HepG2 (cell line): ENCODE measurements around the gene ZNF648. TPM values are rescaled to one million over a fixed set of nuclear protein-coding genes. Genes with fewer than 3 reads are reported as not detected.

Source experiments
- ATAC-seq: fragments of 200-7000 bp; cut with Tn5 transposase; 3 replicates; pipeline ENCODE4 v1.9.1; 2020; ENCODE audit warnings: mild to moderate bottlenecking, moderate library complexity
- BruUV-seq: library from RNA; stranded (reverse); fragments of 400-500 nt; replicated peaks from 2 replicates; lab custom pipeline; 2021; lab: Mats Ljungman, UMichigan
- CTCF ChIA-PET: fragments of 300-600 bp; formaldehyde crosslinking; extraction: SDS; loops from one replicate; lab custom pipeline; 2021; ENCODE audit warnings: low total read pairs, inconsistent platforms, low intra/inter-chr PET ratio; lab: Yijun Ruan, JAX
- POLR2A ChIA-PET: fragments of 350-600 bp; sonication (Branson Sonifier 250); formaldehyde crosslinking; loops from one replicate; lab custom pipeline; 2020; ENCODE audit warnings: antibody characterized with exemption, inconsistent platforms; lab: Yijun Ruan, JAX
- DNase-seq: peaks from one replicate; pipeline ENCODE4 v3.0.0-alpha.2; 2015; ENCODE audit warnings: low spot score
- FAIRE-seq: peaks from 3 replicates; lab custom pipeline; 2011; peaks lifted over from hg19 to GRCh38; lab: Jason Lieb, UNC
- H2AFZ ChIP-seq: one replicate; pipeline ENCODE4 v1.6.1; 2011; ENCODE audit warnings: low read length, inconsistent platforms
- H3K27ac ChIP-seq: fragments of 300-600 bp; 3 replicates; pipeline ENCODE4 v1.8.0; 2011; ENCODE audit warnings: mixed run types, mild to moderate bottlenecking, mixed read lengths, low read length, inconsistent platforms; ENCODE audit not compliant: insufficient read depth; ENCODE audit errors: extremely low read length
- H3K27me3 ChIP-seq, 2 experiments: fragments of 200-600 bp in 1 of 2; 2 replicates in 1 of 2; 3 replicates in 1 of 2; pipeline versions ENCODE4 v1.6.0 to v1.8.0; 2011; ENCODE audit warnings: low read length in 2 of 2, mild to moderate bottlenecking in 2 of 2, moderate library complexity in 2 of 2, inconsistent platforms in 1 of 2; ENCODE audit not compliant: insufficient read depth in 2 of 2, control insufficient read depth in 1 of 2
- H3K36me3 ChIP-seq, 2 experiments: fragments of 200-600 bp in 1 of 2; replicated peaks in 1 of 2; 2 replicates in 1 of 2; 3 replicates in 1 of 2; pipeline versions ENCODE4 v1.5.1 to v1.8.0; 2011; ENCODE audit warnings: low read length in 2 of 2, inconsistent platforms in 1 of 2; ENCODE audit not compliant: insufficient read depth in 2 of 2, control insufficient read depth in 1 of 2
- H3K4me1 ChIP-seq: 2 replicates; pipeline ENCODE4 v1.5.1; 2012; ENCODE audit warnings: low read length, inconsistent platforms; ENCODE audit not compliant: insufficient read depth
- H3K4me2 ChIP-seq: 2 replicates; pipeline ENCODE4 v1.6.0; 2011; ENCODE audit warnings: low read depth, low read length, inconsistent platforms
- H3K4me3 ChIP-seq, 3 experiments: fragments of 200-600 bp in 1 of 3; sonication (generic), shearing (Covaris generic) in 1 of 3; replicated peaks in 1 of 3; 2 replicates each; pipeline ENCODE4 v1.5.1; 2011 to 2016; ENCODE audit warnings: low read length in 3 of 3, inconsistent platforms in 2 of 3, low read depth in 2 of 3, mild to moderate bottlenecking in 2 of 3, control low read depth in 1 of 3, mixed read lengths in 1 of 3; ENCODE audit not compliant: insufficient read depth in 1 of 3
- H3K79me2 ChIP-seq: one replicate; pipeline ENCODE4 v1.6.1; 2011; ENCODE audit warnings: low read length, inconsistent platforms; ENCODE audit not compliant: insufficient read depth
- H3K9ac ChIP-seq: 2 replicates; pipeline ENCODE4 v1.6.0; 2011; ENCODE audit warnings: mild to moderate bottlenecking, low read depth, low read length, inconsistent platforms; ENCODE audit not compliant: insufficient read depth
- H3K9me3 ChIP-seq: 2 replicates; pipeline ENCODE4 v1.5.1; 2012; ENCODE audit warnings: mild to moderate bottlenecking, low read length
- H4K20me1 ChIP-seq: 2 replicates; pipeline ENCODE4 v1.6.0; 2011; ENCODE audit warnings: inconsistent platforms, mild to moderate bottlenecking, low read length, moderate library complexity; ENCODE audit not compliant: insufficient read depth
- FLYWCH1 ChIP-seq: sonication (generic); formaldehyde crosslinking; IDR thresholded peaks from 2 replicates; pipeline ENCODE4 v1.8.1; 2023; ENCODE audit warnings: mild to moderate bottlenecking, missing genetic modification reagents
- GABPB1 ChIP-seq: IDR thresholded peaks from 2 replicates; pipeline ENCODE4 v1.6.1; 2016; ENCODE audit warnings: mild to moderate bottlenecking, missing genetic modification reagents, moderate library complexity, missing compliant biosample characterization
- HMG20A ChIP-seq: IDR thresholded peaks from 2 replicates; pipeline ENCODE4 v1.6.1; 2016; ENCODE audit warnings: borderline replicate concordance
- JARID2 ChIP-seq: sonication (generic); formaldehyde crosslinking; IDR thresholded peaks from 2 replicates; pipeline ENCODE4 v1.8.1; 2023; ENCODE audit warnings: missing genetic modification reagents, inconsistent platforms; ENCODE audit not compliant: insufficient replicate concordance
- RBAK ChIP-seq: sonication (generic); formaldehyde crosslinking; IDR thresholded peaks from 2 replicates; pipeline ENCODE4 v1.5.1; 2020; ENCODE audit warnings: mild to moderate bottlenecking, missing genetic modification reagents
- TARDBP ChIP-seq: sonication (generic); formaldehyde crosslinking; IDR thresholded peaks from 2 replicates; pipeline ENCODE4 v1.8.0; 2022; ENCODE audit warnings: mild to moderate bottlenecking, missing genetic modification reagents
- XBP1 ChIP-seq: sonication (generic); formaldehyde crosslinking; IDR thresholded peaks from 2 replicates; pipeline ENCODE4 v1.5.0; 2020; ENCODE audit warnings: missing genetic modification reagents
- ZNF24 ChIP-seq: fragments of 450-650 bp; IDR thresholded peaks from 2 replicates; pipeline ENCODE4 v1.6.1; 2017; ENCODE audit warnings: antibody characterized with exemption, mild to moderate bottlenecking
- ZNF605 ChIP-seq: sonication (generic); formaldehyde crosslinking; IDR thresholded peaks from 2 replicates; pipeline ENCODE4 v1.8.0; 2022; ENCODE audit warnings: mild to moderate bottlenecking, missing genetic modification reagents
- WGBS: methylation state at CpG from one replicate; pipeline ENCODE4 v1.1.6; 2017; ENCODE audit warnings: low lambda C conversion rate; 5-methylcytosine and 5-hydroxymethylcytosine counted together
- in situ Hi-C: cut with HindIII; loops from 2 replicates; pipeline ENCODE4 v1.10.0; 2017; ENCODE audit warnings: low pct_unique_long_range_greater_than_20kb; ENCODE audit not compliant: extremely low pct_ligation_motif_present
- intact Hi-C: fragments of 100-400 bp; cut with micrococcal nuclease; formaldehyde crosslinking; loops from one replicate; pipeline ENCODE4 v1.10.0; 2022; ENCODE audit not compliant: unreplicated experiment
- polyA plus RNA-seq, 8 experiments: library from polyadenylated mRNA; depleted of rRNA in 3 of 8; stranded (reverse) in 7 of 8; unstranded in 1 of 8; fragments of >200 nt; fragmentation: Illumina TruSeq in 4 of 8; extraction: Trizol in 4 of 8; gene quantifications; 2 replicates each; pipeline versions ENCODE4 v1.2.1 to v1.2.3, GENCODE V29; 2011 to 2016; ENCODE audit warnings: low read depth in 4 of 8, missing spikeins in 1 of 8, mixed read lengths in 1 of 8; ENCODE audit not compliant: insufficient read depth in 1 of 8
- total RNA-seq, 5 experiments: library from RNA; depleted of rRNA; stranded (reverse); fragments of >200 nt; fragmentation: Illumina TruSeq; extraction: Trizol; gene quantifications; 2 replicates each; pipeline ENCODE4 v1.2.3, GENCODE V29; 2016; ENCODE audit warnings: low read depth in 1 of 5
- TF ChIP-seq, protein P1 (sequence below): sonication (generic); formaldehyde crosslinking; IDR thresholded peaks from 2 replicates; pipeline ENCODE4 v1.4.0; 2020; ENCODE audit warnings: missing genetic modification reagents, borderline replicate concordance
- TF ChIP-seq, protein P2 (sequence below): sonication (generic); formaldehyde crosslinking; IDR thresholded peaks from 2 replicates; pipeline ENCODE4 v1.8.1; 2023; ENCODE audit warnings: mild to moderate bottlenecking, moderate library complexity, missing genetic modification reagents
- TF ChIP-seq, protein P3 (sequence below): sonication (generic); formaldehyde crosslinking; conservative IDR thresholded peaks from 2 replicates; pipeline ENCODE4 v1.8.0; 2022; ENCODE audit warnings: missing genetic modification reagents
- TF ChIP-seq, protein P4 (sequence below): sonication (generic); formaldehyde crosslinking; IDR thresholded peaks from 2 replicates; pipeline ENCODE4 v1.8.0; 2022; ENCODE audit warnings: missing genetic modification reagents, mild to moderate bottlenecking, moderate library complexity, borderline replicate concordance
- TF ChIP-seq, protein P5 (sequence below): sonication (generic); formaldehyde crosslinking; IDR thresholded peaks from 2 replicates; pipeline ENCODE4 v1.8.0; 2023; ENCODE audit warnings: mild to moderate bottlenecking, missing genetic modification reagents

The ZNF648 gene
- total and polyA plus RNA-seq, 2 of the 13 experiments (the other 11 are each of a cell fraction or from before 2014, with no cell fraction given) = 0.13 to 0.37 TPM

DNA sequence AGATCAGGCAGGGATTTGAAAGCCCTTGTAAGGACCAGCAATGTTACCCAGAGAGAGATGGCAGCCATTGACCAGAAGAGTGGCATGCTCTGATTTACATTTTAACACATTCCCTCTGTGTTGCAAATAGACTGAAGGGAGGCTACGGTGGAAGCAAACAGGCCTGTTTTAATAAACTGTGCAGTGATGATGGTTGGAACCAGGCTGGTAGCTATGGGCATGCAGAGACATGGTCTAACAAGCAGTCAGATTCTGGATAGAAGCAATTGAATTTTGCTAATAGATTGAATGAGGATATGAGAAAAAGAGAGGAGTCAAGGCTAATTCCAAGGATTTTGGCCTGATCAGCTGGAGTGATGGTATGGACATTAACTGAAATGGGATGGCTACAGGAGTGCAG is 32.3 kb upstream of the ZNF648 start:
- Histone ChIP-seq H3K4me2 (no peak overlapping the region), H3K36me3 (no peaks in the 10 kb centered on the region), H3K9ac (no peak overlapping the region), H4K20me1 (no peaks in the 10 kb centered on the region), H3K27ac (no peak overlapping the region), H3K79me2 (no peaks in the 10 kb centered on the region), H3K4me3 (no peak overlapping the region), H2AFZ (no peak overlapping the region), H3K27me3 (no peaks in the 10 kb centered on the region; a peak in 1 of 5 replicates), H3K4me1 (peaks cover 16% of the 10 kb centered on the region; the same call in 1 of the 2 replicates), H3K9me3 (no peaks in the 10 kb centered on the region)
- DNase-seq (no peak), FAIRE-seq (no peak), ATAC-seq (no peak)
- no TSS peak for BruUV-seq
- ChIA-PET POLR2A (no interaction called here), CTCF (no interaction called here)
- in situ Hi-C loops (loop anchor here (25.0 kb wide), 1 partner anchor 694 kb away; the partner anchor contains the start of gene NPL), intact Hi-C loops (no loop called here)
- WGBS = 94% methylated on average over 1 of the region's 1 CpG
- TF ChIP-seq GABPB1 (no peak), ZNF24 (no peak), XBP1 (CRISPR knock-in tag) (no peak), RBAK (CRISPR knock-in tag) (no peak), FLYWCH1 (CRISPR knock-in tag) (no peak), ZNF605 (CRISPR knock-in tag) (no peak), JARID2 (CRISPR knock-in tag) (no peak), HMG20A (CRISPR knock-in tag) (no peak), TARDBP (CRISPR knock-in tag) (no peak)
- TF ChIP-seq, protein P1, sequence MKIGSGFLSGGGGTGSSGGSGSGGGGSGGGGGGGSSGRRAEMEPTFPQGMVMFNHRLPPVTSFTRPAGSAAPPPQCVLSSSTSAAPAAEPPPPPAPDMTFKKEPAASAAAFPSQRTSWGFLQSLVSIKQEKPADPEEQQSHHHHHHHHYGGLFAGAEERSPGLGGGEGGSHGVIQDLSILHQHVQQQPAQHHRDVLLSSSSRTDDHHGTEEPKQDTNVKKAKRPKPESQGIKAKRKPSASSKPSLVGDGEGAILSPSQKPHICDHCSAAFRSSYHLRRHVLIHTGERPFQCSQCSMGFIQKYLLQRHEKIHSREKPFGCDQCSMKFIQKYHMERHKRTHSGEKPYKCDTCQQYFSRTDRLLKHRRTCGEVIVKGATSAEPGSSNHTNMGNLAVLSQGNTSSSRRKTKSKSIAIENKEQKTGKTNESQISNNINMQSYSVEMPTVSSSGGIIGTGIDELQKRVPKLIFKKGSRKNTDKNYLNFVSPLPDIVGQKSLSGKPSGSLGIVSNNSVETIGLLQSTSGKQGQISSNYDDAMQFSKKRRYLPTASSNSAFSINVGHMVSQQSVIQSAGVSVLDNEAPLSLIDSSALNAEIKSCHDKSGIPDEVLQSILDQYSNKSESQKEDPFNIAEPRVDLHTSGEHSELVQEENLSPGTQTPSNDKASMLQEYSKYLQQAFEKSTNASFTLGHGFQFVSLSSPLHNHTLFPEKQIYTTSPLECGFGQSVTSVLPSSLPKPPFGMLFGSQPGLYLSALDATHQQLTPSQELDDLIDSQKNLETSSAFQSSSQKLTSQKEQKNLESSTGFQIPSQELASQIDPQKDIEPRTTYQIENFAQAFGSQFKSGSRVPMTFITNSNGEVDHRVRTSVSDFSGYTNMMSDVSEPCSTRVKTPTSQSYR = no peak
- TF ChIP-seq, protein P2, sequence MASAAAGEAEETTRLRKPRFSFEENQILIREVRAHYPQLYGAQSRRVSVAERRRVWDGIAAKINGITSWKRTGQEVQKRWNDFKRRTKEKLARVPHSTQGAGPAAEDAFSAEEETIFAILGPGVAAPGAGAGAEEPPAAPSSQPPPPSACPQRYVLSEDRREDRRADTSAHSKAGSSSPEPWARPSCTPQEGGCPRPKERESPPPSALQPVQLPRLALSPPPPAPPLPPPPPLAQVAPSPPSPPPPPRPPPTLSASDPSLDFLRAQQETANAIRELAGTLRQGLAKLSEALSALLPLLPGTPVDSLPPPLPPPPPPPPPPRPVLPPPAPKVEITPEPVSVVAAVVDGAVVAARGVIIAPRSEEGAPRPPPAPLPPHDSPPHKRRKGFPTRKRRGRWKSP (CRISPR knock-in tag) = no peak
- TF ChIP-seq, protein P3, sequence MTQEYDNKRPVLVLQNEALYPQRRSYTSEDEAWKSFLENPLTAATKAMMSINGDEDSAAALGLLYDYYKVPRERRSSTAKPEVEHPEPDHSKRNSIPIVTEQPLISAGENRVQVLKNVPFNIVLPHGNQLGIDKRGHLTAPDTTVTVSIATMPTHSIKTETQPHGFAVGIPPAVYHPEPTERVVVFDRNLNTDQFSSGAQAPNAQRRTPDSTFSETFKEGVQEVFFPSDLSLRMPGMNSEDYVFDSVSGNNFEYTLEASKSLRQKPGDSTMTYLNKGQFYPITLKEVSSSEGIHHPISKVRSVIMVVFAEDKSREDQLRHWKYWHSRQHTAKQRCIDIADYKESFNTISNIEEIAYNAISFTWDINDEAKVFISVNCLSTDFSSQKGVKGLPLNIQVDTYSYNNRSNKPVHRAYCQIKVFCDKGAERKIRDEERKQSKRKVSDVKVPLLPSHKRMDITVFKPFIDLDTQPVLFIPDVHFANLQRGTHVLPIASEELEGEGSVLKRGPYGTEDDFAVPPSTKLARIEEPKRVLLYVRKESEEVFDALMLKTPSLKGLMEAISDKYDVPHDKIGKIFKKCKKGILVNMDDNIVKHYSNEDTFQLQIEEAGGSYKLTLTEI (CRISPR knock-in tag) = no peak
- TF ChIP-seq, protein P4, sequence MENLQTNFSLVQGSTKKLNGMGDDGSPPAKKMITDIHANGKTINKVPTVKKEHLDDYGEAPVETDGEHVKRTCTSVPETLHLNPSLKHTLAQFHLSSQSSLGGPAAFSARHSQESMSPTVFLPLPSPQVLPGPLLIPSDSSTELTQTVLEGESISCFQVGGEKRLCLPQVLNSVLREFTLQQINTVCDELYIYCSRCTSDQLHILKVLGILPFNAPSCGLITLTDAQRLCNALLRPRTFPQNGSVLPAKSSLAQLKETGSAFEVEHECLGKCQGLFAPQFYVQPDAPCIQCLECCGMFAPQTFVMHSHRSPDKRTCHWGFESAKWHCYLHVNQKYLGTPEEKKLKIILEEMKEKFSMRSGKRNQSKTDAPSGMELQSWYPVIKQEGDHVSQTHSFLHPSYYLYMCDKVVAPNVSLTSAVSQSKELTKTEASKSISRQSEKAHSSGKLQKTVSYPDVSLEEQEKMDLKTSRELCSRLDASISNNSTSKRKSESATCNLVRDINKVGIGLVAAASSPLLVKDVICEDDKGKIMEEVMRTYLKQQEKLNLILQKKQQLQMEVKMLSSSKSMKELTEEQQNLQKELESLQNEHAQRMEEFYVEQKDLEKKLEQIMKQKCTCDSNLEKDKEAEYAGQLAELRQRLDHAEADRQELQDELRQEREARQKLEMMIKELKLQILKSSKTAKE (CRISPR knock-in tag) = no peak
- TF ChIP-seq, protein P5, sequence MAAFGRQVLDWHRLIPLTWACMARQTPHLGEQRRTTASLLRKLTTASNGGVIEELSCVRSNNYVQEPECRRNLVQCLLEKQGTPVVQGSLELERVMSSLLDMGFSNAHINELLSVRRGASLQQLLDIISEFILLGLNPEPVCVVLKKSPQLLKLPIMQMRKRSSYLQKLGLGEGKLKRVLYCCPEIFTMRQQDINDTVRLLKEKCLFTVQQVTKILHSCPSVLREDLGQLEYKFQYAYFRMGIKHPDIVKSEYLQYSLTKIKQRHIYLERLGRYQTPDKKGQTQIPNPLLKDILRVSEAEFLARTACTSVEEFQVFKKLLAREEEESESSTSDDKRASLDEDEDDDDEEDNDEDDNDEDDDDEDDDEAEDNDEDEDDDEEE = no peak
